HG03159 (cell line): ENCODE measurements around the gene THAP6.
"Not testable (repeated sequence)": the region's sequence is repeated elsewhere in the genome, so short reads cannot be mapped to it uniquely, and the experiment has no call there.

ENCODE experiments used
- ATAC-seq: cut with Tn5 transposase; IDR thresholded peaks from one replicate; pipeline ENCODE4 v1.9.1; 2021; ENCODE audit warnings: mild to moderate bottlenecking, moderate library complexity; ENCODE audit not compliant: unreplicated experiment

THAP6 gene, protein sequence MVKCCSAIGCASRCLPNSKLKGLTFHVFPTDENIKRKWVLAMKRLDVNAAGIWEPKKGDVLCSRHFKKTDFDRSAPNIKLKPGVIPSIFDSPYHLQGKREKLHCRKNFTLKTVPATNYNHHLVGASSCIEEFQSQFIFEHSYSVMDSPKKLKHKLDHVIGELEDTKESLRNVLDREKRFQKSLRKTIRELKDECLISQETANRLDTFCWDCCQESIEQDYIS

DNA sequence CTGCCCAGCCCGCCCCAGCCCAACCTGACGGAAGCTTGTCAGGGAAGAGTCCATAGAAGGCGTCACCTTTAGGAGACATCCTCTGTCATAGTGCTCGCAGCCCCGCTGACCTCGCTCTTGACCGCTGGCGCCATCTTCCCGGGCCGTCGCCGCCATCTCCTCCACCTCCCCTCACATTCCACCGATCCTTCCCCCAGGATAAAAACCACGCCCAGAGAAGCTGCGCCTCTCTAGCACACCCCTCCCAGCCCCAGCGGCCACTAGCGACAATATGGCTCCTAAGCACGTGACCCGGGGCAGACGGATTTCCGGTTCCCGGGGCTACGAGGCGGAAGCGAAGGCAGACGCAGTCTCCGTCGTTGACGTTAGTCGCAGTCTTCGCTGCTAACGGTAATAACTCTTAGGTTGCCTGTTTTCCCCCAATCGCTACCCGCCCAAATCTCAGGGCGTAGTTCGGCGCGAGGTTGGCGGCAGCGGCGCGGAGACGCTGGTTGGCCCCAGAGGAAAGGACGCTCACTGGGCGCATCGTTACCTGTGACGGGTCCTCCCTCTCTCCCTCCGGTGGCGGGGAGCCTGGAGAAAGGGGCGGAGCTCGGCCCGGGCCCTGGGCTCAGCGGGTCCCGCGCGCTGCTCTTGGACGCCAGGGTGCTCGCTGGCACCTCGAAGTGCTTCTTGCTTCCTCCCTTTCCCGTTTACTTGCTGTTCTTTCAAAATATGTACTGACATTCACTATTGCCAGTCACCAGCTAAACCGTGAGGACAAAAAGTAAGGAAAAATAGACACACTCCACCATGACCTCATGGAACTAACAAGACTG is at the start of gene THAP6, which contains the start of gene RCHY1:
THAP6 (plus strand) TSS at position 343 of the 818 bp plus-strand sequence. CDS start 980 bp downstream, outside the sequence.
RCHY1 (minus strand) TSS at position 273 of the 818 bp plus-strand sequence; CDS start at position 156, 117 bp downstream.
- peak; percentile 94 for ATAC-seq

- no peak for ATAC-seq
Measured at GRCh38 chr4:75469896-75470295, 44.4 kb upstream of the THAP6 start.

DNA sequence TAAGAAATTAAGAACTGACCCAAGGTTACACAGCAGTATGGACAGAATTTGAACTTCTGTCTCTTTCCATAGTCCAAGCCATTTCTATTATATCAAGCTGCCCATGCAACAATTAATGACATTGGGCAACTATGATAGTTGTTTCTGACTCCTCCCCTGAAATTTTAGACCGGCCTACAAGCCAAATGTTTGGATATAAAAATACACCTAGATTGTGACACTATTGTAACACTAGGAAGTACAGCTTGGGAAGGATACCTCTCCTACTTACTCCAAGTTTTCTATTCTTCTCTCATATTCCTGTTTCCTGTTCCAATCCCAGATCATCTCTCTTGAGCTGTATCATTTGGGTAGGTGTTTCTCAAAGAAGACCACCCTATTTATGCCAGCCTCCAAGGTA is 43.5 kb upstream of the THAP6 start:
- no peak for ATAC-seq

- ATAC-seq, result no peak
Measured at GRCh38 chr4:75477201-75477600, 37.1 kb upstream of the THAP6 start.

DNA sequence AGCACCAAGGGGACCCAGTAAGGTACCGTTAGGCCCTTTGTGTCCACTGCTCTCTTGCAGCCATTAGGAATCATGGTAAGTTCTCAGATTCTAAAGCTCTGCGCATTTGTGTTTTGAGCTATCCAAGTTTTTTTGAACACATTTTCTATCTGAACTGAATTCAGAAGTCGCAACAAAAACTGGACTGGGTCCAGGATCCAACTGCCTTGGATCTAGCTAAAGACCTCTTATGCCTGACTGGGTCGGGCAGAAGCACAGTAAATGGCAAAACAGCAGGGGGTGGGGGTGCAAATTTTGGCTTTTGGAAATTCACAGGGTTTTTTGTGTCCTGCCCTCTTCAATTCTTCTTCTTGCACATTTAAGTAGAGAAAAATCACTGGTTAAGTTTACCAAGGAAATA is 30.1 kb upstream of the THAP6 start:
- ATAC-seq, result no peak

GRCh38 chr4:75490155-75490554 is 24.1 kb upstream of the THAP6 start:
- no peak for ATAC-seq

DNA sequence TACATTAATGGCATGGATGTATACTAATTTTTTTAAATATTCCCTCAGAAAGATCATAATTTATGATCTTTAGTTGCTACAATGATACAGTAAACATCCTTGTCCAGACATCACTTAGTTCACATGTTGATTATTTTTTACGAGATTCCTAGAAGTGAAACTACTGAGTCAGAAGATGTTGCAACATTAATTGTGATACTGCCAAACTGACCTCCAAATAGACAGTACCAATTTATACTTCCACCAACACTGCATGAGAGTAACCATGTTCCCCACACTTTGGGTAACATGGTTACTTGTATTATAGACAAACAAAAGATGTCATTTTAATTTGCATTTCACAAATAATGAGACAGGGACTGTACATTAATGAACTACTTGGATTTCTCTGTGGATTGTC is 19.7 kb upstream of the THAP6 start:
- no peak for ATAC-seq

- ATAC-seq, result no peak
Measured at GRCh38 chr4:75495476-75495875, 18.8 kb upstream of the THAP6 start.

- no peak for ATAC-seq
Measured at GRCh38 chr4:75496406-75496805, 17.9 kb upstream of the THAP6 start.

GRCh38 chr4:75497133-75497532 is 17.1 kb upstream of the THAP6 start:
- ATAC-seq, result no peak

- no peak for ATAC-seq
Measured at GRCh38 chr4:75498041-75498440, 16.2 kb upstream of the THAP6 start.

GRCh38 chr4:75499900-75500299 is 14.4 kb upstream of the THAP6 start:
- ATAC-seq, result no peak

- no peak for ATAC-seq
Measured at GRCh38 chr4:75502671-75503070, 11.6 kb upstream of the THAP6 start.

DNA sequence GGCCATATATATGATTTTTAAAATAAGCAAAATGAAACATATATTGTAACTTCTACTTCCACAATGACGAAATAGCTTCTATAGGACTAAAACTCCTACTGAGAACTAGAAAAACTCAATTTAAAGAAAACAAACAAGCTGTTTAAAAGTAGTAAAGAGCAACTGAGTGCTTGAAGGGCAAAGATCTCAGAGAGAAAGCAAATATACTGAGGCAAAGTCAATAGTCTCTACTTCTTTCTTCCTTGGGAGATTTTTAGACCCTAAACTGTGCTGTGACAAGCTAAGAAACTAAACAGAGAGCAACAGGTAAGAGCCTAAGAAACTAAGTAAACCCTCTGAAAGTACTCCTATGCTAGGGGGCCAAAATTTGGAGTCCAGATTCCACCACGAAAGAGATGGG is 8.6 kb upstream of the THAP6 start:
- ATAC-seq, result no peak

DNA sequence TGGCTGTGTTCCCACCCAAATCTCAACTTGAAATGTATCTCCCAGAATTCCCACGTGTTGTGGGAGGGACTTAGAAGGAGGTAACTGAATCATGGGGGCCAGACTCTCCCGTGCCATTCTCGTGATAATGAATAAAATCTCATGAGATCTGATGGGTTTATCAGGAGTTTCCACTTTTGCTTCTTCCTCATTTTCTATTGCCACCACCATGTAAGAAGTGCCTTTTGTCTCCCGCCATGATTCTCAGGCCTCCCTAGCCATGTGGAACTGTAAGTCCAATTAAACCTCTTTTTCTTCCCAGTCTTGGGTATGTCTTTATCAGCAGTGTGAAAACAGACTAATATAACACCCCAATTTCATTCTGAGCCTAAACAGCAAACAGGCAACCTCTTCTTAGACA is 4.7 kb upstream of the THAP6 start:
- not testable (repeated sequence) for ATAC-seq

GRCh38 chr4:75511841-75512240 is 2.4 kb upstream of the THAP6 start:
- no peak for ATAC-seq

- ATAC-seq, result no peak
Measured at GRCh38 chr4:75512386-75513211, 1.7 kb upstream of the THAP6 start.

DNA sequence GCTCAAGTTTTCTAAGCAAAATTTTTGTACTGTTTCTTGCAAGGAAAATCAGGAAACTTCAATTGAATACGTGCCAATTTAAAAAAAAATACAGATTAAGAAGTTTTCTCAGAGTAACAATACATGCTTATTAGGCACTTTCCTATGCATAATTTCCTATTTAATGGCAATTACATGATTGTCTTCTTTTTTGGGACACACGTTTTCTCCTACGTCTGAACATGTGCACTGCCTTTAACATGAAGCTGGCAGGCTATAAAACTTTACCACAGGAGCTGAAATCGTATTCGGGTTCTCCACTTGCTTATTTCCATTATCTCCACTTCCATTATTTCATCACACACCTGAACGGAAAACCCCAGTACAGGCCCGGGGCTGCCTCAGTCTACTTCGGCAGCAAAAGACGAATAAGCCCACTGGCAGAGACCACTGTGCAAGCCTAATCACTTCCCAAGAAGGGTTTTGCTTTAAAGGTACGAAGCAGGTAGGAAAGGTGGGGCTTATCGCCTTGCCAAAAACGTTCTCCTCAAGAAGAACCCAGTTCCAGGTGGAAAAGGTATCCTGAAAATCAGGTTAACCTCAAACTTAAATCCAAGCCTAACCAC is 645 bp upstream of the THAP6 start:
- no peak for ATAC-seq

GRCh38 chr4:75514949-75515612 is 808 bp downstream of the THAP6 start:
- peak; percentile 2 for ATAC-seq

- ATAC-seq, result no peak
Measured at GRCh38 chr4:75516144-75516543, 1.9 kb downstream of the THAP6 start.
